ENCODE measurements around the gene FRAS1.

GRCh38 chr4:78480286-78480685 lies 423.2 kb downstream of the FRAS1 start:
- TF ChIP-seq POLR2A (IDR thresholded peaks at IDR 0.05) (no peak), CTCF (IDR thresholded peaks at IDR 0.05) (no peak)

Measured in Peyer's patch (tissue), 4 donors.